NCI-H226 (cell line): ENCODE data around the gene SDK2.
A peak's percentile ranks its signal among the peaks of the same experiment; 100 is the strongest.

Experiments used
- DNase-seq: peaks from one replicate; pipeline ENCODE4 v3.0.0-alpha.2; 2015

Gene SDK2

DNA sequence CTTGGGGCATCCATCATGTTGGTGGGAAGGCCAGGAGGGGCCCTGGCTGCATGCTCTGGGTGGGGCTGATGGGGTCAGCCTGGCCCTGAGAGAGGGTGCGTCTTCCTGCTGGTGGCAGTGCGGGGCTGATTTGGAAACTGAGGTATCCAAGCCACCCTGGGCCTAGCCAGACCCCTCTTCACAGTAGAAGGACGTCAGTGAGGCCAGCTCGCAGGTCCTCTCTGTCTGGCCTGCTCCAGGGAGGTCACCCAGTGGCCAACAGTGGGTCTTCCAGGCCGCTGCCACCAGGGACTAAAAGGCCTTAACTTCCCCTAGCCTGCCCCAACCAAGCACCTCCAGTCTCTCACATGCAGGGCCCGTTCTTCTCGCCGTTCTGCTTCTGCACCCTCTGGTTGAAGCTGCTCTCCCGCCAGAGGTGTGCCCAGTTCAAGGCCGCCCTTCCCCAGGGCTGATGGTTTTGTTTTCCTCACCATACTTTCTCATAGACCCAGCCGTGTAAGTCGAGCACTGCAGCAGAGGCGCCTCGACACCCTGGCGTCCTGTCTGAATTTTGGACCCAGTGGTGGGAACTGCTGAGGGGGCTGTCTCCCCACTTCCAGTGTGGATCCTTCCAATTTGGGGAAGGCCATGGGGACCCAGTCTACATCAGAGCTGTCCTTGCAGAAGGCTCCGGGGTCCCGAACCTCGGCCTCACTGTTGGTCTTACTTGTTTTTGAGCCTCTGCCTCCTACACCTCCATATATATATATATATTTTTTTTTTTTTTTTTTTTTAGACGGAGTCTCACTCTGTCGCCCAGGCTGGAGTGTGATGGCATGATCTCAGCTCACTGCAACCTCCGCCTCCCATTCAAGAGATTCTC, 289.6 kb downstream of the SDK2 start:
- no peak for DNase-seq

DNA sequence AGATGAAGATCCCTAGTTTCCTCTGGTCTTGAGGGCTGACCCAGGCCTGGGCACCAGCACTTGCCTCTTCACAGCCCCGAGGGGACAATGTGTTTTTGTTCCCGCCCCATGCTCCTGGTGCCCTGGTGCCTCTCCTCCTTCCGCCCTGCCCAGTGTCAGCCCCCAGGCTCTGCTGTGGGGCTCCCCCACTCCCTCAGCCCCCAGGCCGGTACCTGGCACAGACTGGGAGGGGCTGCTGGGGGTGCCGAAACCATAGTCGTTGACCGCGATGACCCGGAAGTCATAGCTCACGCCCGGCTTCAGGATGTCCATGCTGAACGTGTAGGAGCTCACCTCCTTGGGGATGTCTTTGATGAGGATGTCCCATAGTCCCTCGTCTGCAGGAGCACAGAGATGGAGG, 292.0 kb downstream of the SDK2 start:
- no peak for DNase-seq

DNA sequence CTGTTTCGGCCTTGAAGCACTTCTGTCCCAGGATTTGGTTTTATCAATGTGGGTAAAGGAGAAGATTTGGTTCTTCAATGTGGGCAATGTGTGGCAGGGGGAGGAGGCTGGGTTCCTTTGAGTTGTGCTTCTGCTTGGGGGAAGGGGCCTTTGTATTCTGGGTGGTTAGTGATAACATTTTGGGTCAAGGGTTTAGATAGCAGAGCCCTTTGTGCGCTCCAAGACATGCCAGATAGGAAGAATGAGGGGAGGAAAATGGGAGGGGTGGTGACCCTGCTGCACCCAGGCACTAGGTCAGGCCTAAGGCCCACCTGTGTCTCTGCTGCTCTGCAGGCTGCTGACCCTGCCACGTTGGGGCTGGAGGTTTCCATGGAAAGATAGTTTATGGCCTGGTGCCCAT, 292.5 kb downstream of the SDK2 start:
- DNase-seq, result no peak

DNA sequence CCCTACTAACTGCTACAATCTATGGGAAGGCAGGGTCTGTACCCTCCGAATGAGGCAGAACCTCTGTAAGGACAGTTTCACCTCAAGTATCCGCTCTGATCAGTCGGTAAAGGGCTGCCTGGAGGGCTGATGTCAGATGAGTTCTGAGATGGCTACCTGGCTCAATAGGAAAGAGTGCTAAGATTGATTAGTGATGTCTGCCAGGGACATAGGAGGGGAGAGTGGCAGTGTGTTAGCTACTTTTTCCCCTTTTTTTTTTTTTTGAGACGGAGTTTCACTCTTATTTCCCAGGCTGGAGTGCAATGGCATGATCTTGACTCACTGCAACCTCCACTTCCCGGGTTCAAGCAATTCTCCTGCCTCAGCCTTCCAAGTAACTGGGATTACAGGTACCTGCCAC, 293.4 kb downstream of the SDK2 start:
- DNase-seq, result no peak

DNA sequence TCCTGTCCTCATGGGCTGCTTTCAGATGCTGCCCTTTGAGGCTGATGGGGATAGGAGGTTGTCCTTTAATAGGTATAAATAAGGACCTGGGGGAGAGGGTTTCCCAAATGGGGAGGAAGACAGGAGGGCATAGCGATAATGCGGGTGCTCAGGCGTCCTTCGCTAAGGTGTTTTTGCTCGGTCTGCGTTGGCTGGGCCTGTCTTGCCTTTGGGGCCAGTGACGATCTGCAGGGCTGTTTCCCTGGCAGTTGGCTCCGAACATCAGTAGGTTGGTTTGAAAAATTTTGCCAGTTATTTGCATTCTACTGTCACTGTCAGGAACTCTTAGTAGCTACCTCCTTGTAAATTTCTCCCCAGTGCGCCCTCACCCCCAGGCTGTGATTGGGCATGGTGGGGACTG, 294.6 kb downstream of the SDK2 start:
- no peak for DNase-seq

DNA sequence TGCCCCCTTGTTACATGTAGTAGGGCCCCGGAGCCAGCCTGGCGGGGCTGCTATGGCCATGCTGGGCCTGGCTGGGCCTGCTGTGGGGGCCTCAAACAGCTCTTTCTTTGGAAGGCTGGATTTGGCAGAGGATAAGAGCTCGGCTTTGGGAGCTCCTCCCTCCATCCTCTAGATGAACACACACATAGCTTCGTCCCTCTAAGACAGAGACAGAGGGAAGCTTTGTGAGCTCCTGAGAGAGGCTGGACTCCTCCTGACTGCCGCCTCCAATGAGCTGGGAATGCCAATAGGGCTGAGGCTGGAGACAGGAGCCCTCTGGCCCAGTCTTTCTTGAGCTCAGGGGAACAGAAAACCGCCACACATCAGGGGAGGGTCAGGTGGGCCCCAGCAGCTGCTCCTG, 295.1 kb downstream of the SDK2 start:
- DNase-seq, result no peak

DNA sequence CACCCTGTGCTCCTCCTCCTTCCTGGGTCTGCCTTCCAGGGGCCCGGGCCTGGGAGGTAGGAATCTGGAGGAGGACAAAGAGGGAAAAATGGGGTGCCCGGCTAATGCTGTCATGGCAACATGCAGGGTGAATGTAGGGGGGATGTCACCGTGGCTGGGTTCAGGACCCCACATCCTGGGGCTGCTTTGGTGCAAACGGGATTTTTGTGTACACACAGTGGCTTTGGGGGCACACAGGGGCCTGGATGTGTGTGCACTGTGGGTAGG, 295.5 kb downstream of the SDK2 start:
- no peak for DNase-seq

DNA sequence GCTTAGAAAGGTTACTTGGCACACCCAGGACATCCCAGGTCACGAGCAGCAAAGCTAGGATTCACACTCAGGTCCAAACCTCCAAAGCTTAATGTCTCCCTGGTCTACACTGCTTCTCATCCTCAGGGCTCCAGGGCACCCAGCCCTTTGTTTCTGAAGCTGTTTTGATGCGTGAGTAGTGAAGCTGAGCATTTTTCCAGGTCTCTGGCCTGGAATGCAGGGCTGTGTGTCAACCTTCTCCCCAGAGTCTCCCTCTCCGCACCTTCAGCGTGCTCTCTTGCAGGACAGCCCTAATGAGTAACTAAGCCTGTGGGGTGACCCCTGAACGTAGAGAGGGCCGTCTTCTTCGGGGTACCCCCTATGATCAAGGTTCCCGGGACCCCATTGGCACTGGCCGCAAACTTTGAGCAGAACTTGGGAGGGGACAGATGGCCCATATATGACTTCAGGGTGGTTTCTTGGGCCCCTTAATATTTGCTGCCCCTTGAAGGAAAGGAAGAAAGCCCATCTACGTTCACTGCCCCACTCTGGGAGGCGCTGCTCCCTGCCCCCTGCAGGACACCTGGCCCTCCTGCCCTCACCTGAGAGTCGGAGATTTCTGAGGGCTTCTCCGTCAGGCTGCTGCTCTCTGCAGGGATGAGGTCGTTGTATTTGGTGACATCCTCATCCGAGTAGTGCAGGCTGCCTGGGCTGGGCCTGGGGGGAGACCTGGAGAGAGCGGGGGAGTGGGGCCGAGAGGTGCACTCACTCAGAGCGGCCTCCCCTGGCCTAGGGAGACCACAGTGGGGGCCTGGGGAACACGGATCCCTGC, 296.0 kb downstream of the SDK2 start:
- DNase-seq, result no peak

DNA sequence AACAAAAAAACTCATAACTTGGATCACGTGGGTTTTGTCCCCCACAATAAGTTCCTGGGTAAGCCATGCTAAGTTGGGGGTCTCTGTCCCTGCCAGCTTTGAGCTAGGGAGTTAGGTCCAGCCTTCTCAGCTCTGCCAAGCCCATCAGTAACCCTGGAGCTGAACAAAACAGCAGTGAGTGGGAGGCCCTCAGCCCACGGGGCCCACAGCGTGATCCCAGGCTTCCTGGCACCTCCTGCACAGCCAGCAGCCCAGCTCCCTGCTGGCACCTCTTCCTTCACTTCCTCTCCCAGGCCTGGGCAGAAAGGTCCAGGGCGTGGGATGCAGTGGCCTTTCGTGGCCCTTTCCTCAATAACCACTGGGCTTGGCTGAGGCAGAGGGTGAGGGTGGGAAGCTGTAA, 296.9 kb downstream of the SDK2 start:
- peak; percentile 33 for DNase-seq

DNA sequence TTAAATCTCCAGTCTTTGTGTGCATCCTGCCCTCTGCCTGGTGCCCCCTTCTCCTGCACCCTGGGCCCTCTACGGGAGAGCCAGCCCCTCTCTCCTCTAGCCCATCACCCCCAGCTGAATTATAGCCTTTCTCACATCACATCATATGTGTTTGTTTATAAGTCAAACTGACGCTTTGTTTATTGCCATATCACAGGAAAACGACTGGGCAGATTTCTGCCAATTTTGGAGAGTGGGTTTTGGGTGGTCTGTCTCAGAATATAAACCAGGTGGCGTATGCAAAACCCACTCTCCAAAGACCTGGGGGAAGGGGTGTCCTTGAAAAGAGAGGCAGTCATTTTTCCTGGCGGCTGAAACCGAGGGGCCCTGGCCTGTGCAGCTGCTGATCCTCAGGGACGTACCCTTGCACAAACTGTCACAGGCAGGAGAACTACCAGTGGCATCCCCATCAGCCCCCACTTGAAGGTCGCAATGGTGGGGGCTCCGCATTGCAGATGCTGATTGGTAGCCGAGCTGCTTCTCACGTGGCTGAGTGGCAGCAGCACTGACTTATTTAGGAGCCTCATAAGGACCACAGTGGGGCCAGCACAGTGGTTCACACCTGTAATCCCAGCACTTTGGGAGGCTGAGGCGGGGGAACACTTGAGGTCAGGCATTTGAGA, 297.6 kb downstream of the SDK2 start:
- no peak for DNase-seq

DNA sequence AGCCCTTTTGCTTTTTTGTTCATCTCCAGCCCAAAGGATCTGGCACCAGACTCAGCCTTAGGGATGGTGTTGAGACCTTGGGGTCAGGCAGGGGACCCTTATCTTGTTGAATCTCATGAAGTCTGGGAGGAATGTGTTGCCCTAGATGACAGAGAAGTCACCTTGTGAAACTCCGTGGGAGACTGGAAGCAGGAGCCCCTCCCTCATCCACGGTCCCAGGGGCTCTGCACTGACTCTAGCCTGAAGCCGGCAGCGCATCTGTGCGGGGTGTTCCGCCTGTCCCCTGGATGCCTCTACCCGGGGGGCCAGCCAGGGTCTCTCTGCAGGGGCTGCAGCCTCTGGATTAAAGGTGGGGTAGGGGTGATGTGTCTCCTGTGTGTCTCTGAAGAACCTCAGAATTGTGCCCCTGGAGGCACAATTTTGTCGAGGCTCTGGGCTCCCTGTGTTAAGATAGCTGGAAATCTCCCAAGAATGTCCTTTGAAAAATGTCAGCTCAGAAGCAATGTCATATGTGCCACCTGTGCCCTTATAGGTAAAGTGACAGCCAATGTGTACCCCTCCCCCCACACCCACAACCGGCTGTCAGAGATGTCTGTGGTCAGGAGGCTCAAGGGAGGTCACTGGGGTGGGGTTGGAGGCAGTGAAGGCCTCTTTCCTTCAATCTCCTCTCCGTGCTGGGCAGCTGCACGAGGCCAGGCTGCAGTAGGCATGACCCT, 300.3 kb downstream of the SDK2 start:
- no peak for DNase-seq

DNA sequence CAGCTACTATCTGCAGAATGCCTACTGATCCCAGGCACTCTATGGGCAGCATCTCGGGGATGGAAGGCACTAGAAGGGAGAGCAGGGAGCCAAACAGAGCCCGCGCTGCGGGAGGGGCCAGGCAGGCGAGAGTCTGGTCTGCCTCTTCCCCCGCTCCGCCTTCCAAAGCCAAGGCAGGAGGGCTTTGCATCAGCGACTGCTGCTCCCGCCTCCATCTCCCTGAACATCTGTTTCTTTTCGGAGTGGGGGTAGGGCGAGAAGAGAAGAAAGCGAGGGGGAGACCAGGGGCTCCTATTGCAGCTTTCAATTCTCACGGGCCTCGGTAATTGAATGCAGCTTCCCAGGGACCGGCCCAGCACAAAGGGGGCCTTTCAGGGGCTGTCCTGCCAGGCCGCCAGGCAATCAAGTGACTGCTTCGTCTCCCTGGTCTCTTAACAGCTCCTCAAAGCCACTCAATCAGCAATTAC, 301.0 kb downstream of the SDK2 start:
- DNase-seq, result peak; percentile 76

DNA sequence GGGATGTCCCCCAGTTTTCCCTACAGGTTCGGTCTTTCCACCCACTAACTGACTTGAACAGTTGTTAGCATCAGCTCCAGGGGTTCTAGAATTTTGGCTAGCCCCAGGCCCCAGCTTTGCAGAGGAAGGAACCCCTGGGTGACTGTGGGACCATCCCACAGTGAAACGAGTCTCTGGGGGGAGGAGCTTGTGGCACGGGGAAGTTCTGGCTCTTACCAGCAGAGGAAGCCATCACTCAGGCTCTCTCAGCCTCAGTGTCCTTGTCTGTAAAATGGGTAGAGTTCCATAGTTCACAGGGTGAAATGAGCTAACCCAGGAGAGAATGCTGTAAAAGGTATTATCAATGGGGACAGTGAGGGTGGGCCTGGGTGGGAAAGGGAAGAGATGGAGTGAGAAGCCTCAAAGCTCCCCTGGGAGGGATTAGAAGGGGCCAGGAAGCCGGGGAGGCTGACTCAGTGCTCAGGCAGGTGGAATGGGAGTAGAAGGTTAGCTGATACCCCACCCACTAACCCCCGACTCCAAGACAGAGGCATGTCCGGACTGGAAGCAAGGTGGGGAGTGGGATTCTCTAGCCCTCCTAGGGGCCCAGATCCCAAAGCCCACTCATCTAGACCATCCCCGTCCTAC, 301.6 kb downstream of the SDK2 start:
- DNase-seq, result peak; percentile 75

DNA sequence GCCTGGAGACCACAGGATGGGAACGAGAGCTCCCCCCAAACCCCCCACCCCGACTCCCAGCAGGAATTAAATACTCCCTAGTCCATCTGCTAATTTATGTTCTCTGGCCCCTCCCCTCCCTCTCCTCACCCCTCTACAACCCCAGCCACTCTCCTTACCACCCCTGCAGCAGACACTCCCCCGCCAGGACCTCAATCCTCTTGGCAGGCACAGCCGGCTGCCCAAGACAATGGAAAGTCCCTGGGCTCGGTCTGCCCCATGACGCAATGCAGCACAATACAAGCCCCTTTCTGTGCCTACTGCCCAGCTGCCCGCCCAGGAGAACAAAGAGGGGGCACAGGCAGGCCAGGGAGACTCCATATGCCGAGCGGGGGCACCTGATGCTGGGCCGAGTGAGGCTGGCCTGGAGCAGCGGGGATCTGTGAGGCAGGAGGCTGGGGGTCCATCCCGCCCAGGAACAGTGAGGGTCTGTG, 302.2 kb downstream of the SDK2 start:
- peak; percentile 97 for DNase-seq

DNA sequence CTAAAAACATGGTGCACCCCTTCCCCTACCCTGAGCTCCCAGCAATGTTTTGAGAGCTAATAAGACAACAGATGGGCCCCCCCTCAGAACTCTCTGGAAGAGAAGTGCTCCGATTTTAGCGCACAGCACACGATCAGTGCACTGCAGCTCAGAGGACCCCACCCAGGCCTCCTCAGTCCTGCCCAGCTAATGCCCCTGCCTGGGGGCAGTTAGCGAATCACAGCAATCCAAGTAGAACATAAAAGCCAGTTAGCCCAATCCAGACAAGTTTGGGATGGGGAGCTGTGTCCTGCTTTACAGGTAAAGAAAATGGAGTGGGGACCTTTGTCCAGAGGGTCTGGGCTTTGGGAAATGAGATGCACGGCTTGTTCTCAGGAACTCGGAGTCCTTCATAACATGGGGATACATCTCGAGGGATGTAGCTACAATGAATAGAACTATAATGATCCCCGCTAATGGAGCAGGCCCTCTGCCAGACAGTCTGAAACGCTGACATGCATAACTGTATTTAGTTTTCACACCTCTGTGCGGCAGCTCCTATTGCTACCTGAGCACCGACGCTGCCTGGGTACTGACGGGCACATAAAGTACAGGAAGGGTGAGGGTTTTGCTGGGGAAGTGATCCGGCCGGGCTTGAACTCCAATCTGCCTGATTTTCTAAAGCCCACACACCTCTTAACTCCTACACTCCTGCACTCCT, 302.7 kb downstream of the SDK2 start:
- no peak for DNase-seq

DNA sequence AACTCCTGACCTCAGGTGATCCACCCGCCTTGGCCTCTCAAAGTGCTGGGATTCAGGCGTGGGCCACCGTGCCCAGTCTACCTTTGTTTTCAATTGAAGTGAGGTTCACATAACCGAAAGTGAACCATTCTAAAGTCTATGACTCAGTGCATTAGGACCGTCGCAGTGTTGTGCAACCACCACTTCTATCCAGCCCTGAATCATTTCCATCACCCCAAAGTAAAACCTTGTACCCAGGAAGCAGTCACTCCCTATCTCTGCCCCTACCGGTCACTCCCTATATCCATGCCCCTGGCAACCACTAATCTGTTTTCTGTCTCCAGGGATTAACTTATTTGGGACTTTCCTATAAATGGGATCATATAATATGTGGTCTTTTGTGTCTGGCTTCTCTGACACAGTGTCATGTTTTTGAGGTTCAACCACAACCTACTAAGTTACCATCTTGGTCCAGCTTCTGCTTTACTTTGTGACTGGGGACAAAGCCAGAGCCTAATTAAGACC, 304.1 kb downstream of the SDK2 start:
- peak; percentile 96 for DNase-seq

DNA sequence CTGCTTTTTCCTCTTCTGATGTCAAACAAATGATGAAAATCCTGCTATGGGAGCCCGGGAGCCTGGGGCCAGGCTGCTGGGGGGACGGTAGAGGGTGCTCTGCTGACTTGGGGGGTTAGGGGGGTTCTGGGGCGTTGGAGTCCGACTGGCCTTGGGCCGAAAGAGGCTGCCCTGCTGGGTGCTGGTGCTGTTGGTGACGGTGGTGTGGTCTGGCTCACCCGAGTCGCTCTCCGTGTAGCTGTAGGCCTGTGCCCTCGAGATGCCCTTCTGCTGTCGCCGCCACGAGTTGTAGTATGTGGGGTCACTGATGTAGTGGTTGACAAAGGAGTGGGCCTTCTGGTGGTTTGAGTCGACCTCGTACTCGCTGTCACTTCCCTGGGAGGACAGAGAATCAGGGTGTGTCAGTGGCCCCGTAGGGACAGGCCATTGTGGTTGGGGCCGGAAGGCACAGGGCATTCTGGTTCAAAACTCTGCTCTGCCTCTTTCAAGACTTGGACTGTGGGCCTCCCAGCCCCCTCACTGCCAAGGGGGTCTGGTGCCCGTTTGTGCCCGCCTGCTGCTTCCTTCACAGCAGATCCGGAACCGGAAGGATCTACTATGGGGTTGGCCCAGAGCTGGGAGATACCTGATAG, 305.6 kb downstream of the SDK2 start:
- DNase-seq, result no peak

DNA sequence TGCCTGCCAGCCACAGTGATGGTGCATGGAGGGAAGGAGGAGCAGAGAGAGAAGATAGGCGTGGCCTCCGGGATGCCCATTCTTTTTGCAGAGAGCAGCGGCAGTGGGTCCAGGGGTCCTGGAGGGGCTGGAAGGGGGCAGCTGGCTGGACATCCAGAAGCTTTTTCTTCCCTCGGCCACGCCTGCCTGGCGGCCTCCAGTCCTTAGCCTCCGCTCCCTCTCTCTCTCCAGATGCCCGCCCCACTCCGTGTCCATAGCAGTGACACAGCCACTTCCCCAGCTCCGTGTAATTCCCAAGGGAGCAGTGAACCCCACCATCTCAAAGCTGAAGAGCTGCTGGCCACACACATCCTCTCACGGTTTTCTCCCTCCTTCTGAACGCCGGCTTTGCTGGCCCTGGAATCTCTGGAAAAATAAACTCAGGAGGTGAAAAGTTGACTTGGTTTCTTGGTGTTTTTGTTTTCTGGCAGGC, 306.2 kb downstream of the SDK2 start:
- DNase-seq, result no peak

DNA sequence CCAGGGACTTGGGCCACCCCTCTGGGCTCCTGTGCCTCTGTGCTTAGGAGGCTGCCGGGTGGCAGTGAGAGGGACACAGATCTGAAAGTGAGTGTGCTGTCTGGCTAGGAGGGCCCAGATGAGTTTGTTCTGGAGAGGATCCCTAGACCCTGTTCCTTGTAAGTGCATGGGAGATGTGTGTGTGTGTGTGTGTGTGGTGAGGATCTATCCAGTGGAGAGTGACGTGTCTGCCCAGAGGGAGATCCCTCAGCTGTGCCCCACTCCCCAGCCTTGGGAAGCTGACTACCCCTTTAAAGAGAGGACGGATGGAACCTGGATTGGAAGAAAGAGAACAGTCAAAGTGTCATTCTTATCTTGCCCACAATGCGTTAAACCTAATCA, 306.9 kb downstream of the SDK2 start:
- DNase-seq, result no peak

DNA sequence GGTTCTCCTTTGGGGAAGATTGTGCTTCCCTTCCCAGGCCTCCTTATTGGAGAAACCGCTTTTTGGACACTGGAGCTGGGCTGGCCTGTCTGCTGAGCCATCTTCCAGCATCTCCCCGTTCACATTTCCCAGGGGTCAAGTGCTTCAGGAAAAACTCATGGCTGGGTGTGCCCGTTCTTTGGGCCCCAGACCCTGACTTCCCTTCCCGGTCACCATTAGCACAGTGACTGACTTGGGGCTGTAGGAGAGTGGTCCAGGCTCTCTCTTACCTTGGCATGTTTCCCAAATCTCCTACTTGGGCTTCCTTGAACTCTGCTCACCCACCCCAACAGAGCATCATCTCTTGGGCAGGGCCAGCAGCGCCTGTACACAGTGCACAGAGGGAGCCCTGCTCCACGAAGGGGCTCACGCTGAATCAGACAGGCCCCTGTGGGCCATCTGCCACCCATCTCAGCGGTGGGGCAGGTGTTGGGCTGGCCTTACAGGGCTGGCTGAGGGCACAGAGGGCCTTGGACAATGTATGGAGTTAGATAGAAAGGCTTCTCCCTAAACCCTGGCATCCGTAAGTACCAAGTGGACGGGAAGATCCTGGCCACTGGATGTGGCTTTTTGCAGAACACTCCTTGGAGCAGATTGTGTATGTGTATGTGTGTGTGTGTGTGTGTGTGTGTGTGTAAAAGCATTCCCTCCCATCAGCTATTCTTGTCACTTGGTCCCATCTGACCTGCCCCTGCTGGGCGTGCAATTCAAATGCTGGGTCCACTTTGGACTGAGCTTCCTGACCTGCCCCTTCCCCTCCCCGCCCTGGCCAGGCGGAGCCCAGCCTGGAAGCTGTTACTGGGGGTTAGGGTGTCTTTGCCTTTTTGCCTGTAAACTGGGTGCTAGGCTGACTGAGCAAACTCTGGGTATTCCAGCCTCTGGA, 307.6 kb downstream of the SDK2 start:
- DNase-seq, result no peak
